Embryonic facial prominence (tissue), 1 donor: ENCODE results near the gene DNAH7.

Source experiments
- DNase-seq: peaks from one replicate; pipeline ENCODE4 v3.0.0-alpha.2; 2016; ENCODE audit errors: extremely low spot score

The DNAH7 gene

GRCh38 chr2:195810340-195811098 lies 258.1 kb downstream of the DNAH7 start:
- DNase-seq, result no peak

DNA sequence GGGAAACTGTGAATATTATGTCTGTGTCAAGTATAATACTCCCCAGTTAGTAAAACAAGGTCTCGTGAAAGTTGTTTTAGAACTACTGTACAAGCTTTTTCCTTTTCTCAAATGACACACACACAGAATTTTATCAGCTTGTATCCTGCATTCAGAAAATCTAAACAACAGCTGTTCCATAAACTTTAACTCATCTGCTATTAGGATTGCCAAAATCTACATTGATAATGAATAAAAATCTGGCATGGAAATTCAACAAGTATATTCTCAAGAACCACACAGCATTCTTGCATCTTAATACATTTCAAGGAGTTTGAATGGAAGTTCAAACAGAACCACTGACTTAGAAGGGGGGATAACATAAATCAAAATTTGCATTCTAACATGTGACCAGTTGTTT lies 260.4 kb downstream of the DNAH7 start:
- no peak for DNase-seq

- no peak for DNase-seq
Observed at GRCh38 chr2:195805283-195805976, 263.2 kb downstream of the DNAH7 start.

- DNase-seq, result no peak
Observed at GRCh38 chr2:195795879-195796278, 272.8 kb downstream of the DNAH7 start.

DNA sequence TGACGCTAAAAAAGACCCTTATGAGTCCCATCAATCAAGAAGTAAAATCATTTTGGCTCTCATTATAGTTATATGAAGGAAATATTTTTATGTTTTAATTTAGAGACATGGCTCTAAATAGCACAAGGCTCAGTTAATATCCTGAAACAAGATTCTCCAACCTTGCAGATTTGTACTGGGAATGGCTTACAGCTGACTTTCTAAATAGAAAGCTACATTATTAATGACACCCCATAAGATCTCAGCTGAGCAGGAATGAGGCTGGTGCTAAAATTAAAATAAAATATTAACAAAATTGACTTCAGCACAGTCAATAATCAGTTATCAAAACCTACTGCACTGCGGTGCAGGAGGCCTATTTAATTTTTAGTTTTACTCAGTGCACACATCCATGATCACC lies 274.8 kb downstream of the DNAH7 start:
- no peak for DNase-seq

- no peak for DNase-seq
Observed at GRCh38 chr2:195782156-195782555, 286.5 kb downstream of the DNAH7 start.

- no peak for DNase-seq
Observed at GRCh38 chr2:195779491-195779890, 289.1 kb downstream of the DNAH7 start.

DNA sequence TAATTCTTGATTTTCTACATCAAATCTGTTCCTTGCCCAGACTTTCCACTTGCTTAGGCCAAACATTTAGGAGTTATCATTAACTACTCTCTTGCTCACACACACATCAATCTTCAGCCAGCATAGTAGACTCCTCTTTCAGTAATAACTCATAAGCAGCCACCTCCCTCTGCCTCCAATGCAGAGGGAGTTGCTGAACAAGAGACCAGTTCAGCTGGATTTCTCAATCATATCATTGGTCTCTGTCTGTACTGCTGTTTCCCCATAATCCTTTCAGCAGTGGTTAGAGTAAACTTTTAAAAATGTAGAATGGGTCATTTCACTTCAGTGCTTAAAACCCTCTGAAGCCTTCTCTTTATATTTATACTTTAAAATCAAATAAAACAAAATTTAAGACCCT lies 298.7 kb downstream of the DNAH7 start:
- DNase-seq, result no peak

DNA sequence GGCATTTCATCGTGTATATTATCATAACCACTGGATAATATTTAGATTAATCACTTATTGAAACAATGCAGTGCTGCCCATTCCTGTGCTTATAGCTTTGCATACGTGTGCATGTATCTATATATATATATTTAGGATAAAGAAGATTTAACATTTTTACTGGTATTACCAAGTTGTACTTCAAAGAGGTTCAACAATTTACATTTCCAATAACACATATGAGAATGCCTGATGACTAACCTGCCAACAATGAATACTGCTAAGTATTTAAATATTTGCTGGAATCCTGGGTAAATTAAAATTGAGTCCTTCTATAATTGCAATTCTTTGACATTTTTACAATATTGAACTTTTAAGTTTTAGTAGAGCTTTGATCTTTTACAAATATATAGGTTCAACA lies 300.2 kb downstream of the DNAH7 start:
- no peak for DNase-seq

DNA sequence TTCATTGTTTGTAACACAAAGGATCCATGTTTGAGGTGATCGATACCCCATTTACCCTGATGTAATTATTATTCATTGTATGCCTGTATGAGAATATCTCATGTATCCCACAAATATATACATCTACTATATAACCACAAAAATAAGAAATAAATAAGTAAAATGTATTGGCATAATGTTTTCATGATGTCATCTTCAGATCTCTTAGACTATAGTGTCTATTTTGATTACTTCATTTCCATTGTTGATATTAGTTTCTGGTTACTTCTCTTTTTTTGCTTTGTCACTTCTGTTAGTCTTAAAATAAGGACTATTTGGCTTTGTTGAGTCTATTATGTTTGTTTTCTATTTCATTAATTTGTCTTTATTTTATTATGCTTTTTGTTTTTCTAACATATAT lies 301.9 kb downstream of the DNAH7 start:
- no peak for DNase-seq

DNA sequence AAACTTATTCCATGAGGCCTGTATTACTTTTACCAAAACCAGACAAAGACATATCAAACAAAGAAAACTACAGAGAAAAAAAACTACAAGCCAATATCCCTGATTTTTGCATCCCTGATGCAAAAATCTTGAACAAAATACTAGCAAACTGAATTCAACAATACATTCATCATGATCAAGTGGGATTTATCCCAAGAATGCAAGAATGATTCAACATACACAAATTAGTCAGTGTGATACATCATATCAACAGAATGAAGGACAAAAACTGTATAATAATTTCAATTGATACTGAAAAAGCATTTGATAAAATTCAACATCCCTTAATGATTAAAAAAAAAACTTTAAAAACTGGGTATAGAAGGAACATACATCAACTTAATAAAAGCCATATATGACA lies 304.8 kb downstream of the DNAH7 start:
- DNase-seq, result no peak

DNA sequence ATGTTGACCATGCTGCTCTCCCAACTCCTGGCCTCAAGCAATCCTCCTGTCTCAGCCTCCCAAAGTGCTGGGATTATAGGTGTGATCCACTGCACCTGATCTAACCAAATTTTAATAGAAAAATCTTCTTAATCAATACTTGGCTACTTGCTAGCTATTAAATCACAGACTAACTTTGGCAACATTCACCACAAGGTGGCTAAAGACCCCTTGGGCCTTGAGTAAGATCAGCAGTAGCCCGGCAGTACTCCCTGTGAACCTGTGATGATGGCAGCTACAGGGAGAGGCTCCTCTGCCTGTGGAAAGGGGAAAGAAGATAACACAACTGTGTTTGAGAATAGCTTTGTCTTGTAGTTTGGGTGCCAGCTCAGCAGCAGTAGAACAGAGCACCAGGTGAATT lies 308.8 kb downstream of the DNAH7 start:
- no peak for DNase-seq

GRCh38 chr2:195758846-195759245 lies 309.8 kb downstream of the DNAH7 start:
- DNase-seq, result no peak

GRCh38 chr2:195756218-195756942 lies 312.3 kb downstream of the DNAH7 start:
- DNase-seq, result no peak

GRCh38 chr2:195741191-195741590 lies 327.4 kb downstream of the DNAH7 start:
- DNase-seq, result no peak

DNA sequence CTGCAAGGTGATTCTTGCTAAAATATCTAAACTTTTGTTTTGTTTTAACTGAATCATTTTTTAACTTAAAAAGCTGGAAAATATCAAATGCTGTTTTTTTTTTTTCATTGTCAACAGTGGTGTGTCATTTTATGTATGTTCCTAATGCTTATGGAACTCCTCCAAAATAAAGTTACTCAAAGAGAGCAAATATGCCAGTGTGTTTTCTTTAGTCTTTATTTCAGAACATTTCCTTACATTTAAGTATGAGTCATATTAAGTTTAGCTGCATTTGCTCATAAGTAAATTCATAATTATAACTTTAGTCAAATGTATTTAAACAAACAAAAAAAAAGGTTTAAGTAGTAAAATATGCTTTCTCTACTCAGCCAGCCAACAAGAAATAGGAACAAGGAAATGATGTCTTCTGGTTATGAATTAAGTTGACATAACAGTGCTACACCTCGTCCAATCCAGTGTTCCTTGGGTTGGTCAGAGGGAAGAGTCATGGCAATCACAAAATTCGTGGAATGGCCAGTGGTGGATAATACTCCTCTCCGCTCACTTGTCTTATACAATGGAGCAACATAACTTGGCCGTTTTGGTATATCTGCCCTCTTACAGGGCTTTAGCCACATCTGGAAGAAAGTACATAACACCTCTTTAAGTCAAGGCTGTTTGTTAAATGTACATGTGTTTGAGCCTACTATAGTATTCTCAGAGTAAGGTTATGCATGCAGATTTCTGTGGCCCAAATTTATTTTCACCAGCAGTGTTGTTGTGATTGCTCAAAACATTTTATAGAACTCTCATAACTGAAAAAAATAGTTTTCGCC lies 330.9 kb downstream of the DNAH7 start:
- DNase-seq, result no peak

GRCh38 chr2:195735347-195735746 lies 333.3 kb downstream of the DNAH7 start:
- no peak for DNase-seq

DNA sequence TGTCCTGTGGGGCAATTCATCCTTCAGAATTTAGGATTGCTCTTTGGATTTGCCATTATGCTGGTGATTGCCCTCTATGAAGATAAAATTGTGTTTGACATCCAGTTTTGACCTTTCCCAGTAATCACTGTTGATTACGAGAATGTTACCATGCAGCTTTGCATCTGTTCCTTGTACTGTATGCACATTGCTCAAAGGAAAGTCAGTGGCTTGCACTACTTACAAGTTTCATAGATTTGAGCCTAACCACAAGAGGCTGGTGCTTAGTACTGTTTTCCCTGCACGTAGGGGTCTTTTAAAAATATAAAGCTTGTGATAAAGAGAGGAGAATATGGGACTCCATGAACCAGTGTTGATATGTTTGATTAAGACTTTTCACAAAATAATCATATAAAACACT lies 333.7 kb downstream of the DNAH7 start:
- no peak for DNase-seq

DNA sequence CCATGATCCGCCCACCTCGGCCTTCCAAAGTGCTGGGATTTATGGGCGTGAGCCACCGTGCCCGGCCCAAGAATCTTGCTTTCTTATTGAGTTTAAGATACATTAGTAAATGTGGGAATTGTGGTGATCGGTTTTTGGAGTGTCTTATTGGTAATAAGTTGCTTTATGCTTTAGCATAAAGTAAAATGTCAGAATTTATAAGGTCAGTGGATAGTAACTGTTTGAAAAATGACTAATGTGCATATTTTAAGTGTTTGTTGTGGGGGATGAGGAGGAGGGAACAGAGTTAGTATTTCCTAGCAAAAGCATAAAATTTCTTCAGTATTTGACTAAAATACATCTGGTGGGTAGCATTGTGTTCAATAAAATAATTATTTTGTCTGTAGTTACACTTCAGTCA lies 334.2 kb downstream of the DNAH7 start:
- no peak for DNase-seq

DNA sequence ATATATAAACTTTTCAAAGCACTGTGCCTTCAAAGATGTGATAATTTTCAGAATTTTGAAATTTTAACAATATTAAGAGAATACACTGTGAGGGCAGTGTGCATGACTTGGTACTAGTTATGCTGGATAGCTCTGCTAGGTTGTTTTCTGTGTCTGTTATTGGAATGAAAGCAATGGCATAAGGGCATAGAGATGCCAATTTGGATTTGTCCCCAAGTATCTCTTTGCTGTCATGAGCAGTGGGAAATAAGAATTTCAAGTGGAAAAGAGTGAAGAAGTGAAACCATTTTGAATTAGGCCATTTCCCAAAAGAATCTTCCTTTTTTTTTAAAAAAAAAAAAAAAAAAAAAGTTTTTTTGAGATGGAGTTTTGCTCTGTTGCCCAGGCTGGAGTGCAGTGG lies 334.8 kb downstream of the DNAH7 start:
- no peak for DNase-seq

- DNase-seq, result no peak
Observed at GRCh38 chr2:195732574-195732973, 336.1 kb downstream of the DNAH7 start.

DNA sequence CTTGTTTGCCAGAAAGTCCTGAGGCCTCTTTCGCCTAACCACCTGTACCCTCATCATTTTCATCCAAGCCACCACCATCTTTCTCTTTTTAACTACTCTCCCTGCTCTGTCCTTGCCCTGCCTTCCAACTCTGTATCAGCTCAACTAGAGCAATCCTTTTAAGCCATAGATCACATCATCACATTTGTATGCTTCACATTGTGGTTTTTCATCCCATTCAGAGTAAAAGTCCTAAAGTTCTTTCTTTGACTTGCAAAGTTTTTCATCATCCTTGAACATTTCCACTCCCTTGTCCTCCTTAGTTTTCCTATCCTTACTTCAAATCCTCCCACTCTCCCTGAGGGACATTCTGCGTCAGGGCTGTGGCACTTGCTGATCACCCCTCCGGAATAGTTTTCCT lies 337.7 kb downstream of the DNAH7 start:
- DNase-seq, result no peak
